Transverse colon (tissue), 4 donors: Measurements from ENCODE around the gene STXBP1. TPM values are rescaled to one million over a fixed set of nuclear protein-coding genes. Genes with fewer than 3 reads are reported as not detected.

Experiments used
- DNase-seq: peaks from one replicate; pipeline ENCODE4 v3.0.0-alpha.2; 2019
- H3K27ac ChIP-seq, 4 donors: fragments of 200-600 bp; sonication (generic); 2 replicates each; pipeline ENCODE4 v1.5.1; 2016 to 2018; ENCODE audit warnings: inconsistent platforms in 4 of 4
- H3K27me3 ChIP-seq: fragments of 200-600 bp; sonication (generic); 2 replicates; pipeline ENCODE4 v1.5.1; 2017; ENCODE audit warnings: inconsistent platforms
- H3K36me3 ChIP-seq, 4 donors: fragments of 200-600 bp; sonication (generic); 2 replicates each; pipeline ENCODE4 v1.5.1; 2017 to 2019; ENCODE audit warnings: inconsistent platforms in 4 of 4
- H3K4me1 ChIP-seq, 4 donors: fragments of 200-600 bp; sonication (generic); 2 replicates each; pipeline ENCODE4 v1.5.1; 2017 to 2020; ENCODE audit warnings: inconsistent platforms in 4 of 4
- H3K4me3 ChIP-seq, 4 donors: fragments of 200-600 bp; sonication (generic); 1 replicate in 1 of 4; 2 replicates in 3 of 4; pipeline versions ENCODE4 v1.5.1 to v1.6.1; 2017 to 2019; ENCODE audit warnings: inconsistent platforms in 4 of 4
- H3K9me3 ChIP-seq, 2 donors: fragments of 200-600 bp; sonication (generic); 2 replicates each; pipeline ENCODE4 v1.5.1; 2017 to 2019; ENCODE audit warnings: inconsistent platforms in 2 of 2
- CTCF ChIP-seq, 5 experiments: fragments of 200-600 bp in 3 of 5; fragments of 450-650 bp in 2 of 5; sonication (generic) in 3 of 5; IDR thresholded peaks; 1 replicate in 2 of 5; 2 replicates in 3 of 5; pipeline ENCODE4 v1.5.1; 2016 to 2017; ENCODE audit warnings: antibody characterized with exemption in 5 of 5, inconsistent platforms in 3 of 5, mild to moderate bottlenecking in 2 of 5, moderate library complexity in 1 of 5
- EP300 ChIP-seq: sonication (generic); formaldehyde crosslinking; IDR thresholded peaks from one replicate; pipeline ENCODE4 v1.6.1; 2017; ENCODE audit warnings: antibody characterized with exemption, low read depth
- POLR2A ChIP-seq: fragments of 450-650 bp; IDR thresholded peaks from one replicate; pipeline ENCODE4 v1.6.1; 2016; ENCODE audit warnings: antibody characterized with exemption, mild to moderate bottlenecking, moderate library complexity
- POLR2AphosphoS5 ChIP-seq, 3 donors: sonication (generic); formaldehyde crosslinking; IDR thresholded peaks; one replicate each; pipeline ENCODE4 v1.6.1; 2016; ENCODE audit warnings: antibody characterized with exemption in 3 of 3
- WGBS, 2 donors: methylation state at CpG; one replicate each; pipeline ENCODE4 v1.1.5; 2018; ENCODE audit warnings: low coverage in 1 of 2; 5-methylcytosine and 5-hydroxymethylcytosine counted together
- in situ Hi-C, 4 donors: fragments of 200-750 bp; cut with MboI; loops; one replicate each; pipeline versions ENCODE4 v1.15.0 to v1.15.1; 2017; ENCODE audit warnings: low sequenced_read_pairs in 3 of 4, low pct_ligation_motif_present in 1 of 4, low pct_unique_long_range_greater_than_20kb in 1 of 4
- intact Hi-C: fragments of 100-400 bp; cut with DNase I; formaldehyde crosslinking; loops from one replicate; pipeline ENCODE4 v1.15.1; 2023; ENCODE audit warnings: low total_unique reads
- total RNA-seq, 4 donors: library from RNA; depleted of rRNA; stranded (reverse); fragments of >200 nt; gene quantifications; one replicate each; pipeline ENCODE4 v1.1.0, GENCODE V29; 2016

STXBP1 gene
- total RNA-seq, 4 donors from 2014 or later = 7.9 to 193 (median 13.3) TPM

- no peaks in the 10 kb centered on the region for H3K9me3 ChIP-seq
- intact Hi-C loops = no loop called here
- H3K27ac ChIP-seq = peak overlapping the region; percentile 17 to 76 (median 63)
- in situ Hi-C loops = loop anchor here (5.0 to 25.0 kb wide), 6 partner anchors 77 to 323 kb away; partner anchors contain the start of genes ST6GALNAC4 (in 2 of the 4) and TOR2A (in 2 of the 4)
- TF ChIP-seq EP300 (no peak), POLR2AphosphoS5 (IDR thresholded peaks at IDR 0.05) (no peak), CTCF (IDR thresholded peaks at IDR 0.05) (no peak), POLR2A (no peak)
- DNase-seq = no peak
- peaks cover 0 to 29% (median 15%) of the 10 kb centered on the region in 4 donors for H3K4me1 ChIP-seq
- no peak overlapping the region for H3K4me3 ChIP-seq
- no peaks in the 10 kb centered on the region for H3K27me3 ChIP-seq
- no peaks in the 10 kb centered on the region for H3K36me3 ChIP-seq
- 23 to 35% methylated on average over 4 to 5 of the region's 5 CpGs for WGBS, 2 donors
Observed at GRCh38 chr9:127588740-127589506, 23.2 kb upstream of the STXBP1 start.

GRCh38 chr9:127589955-127590370 is 22.1 kb upstream of the STXBP1 start:
- intact Hi-C loops (loop anchor here (2.0 to 5.0 kb wide), 3 partner anchors 142 to 329 kb away; no protein-coding TSS in a partner anchor), in situ Hi-C loops (loop anchor here (5.0 to 25.0 kb wide), 8 partner anchors 78 to 335 kb away; partner anchors contain the start of genes TOR2A (in 4 of the 4) and ST6GALNAC4 (in 2 of the 4))
- TF ChIP-seq POLR2AphosphoS5 (IDR thresholded peaks at IDR 0.05) = no peak
- peak; percentile 88 to 97 (median 93) for TF ChIP-seq CTCF (IDR thresholded peaks at IDR 0.05)
- no peak for TF ChIP-seq POLR2A
- TF ChIP-seq EP300 = no peak
- Histone ChIP-seq H3K27me3 (no peaks in the 10 kb centered on the region), H3K9me3 (no peaks in the 10 kb centered on the region), H3K4me3 (no peak overlapping the region), H3K27ac (peak overlapping the region in 2 of 4 donors; percentile 60 to 66), H3K4me1 (peaks cover 0 to 29% (median 15%) of the 10 kb centered on the region in 4 donors), H3K36me3 (no peaks in the 10 kb centered on the region)
- peak; percentile 70 for DNase-seq
- WGBS, 2 donors = 8 to 10% methylated on average over 6 to 8 of the region's 8 CpGs

GRCh38 chr9:127595611-127596010 is 16.5 kb upstream of the STXBP1 start:
- H3K36me3 ChIP-seq = no peaks in the 10 kb centered on the region
- TF ChIP-seq CTCF (IDR thresholded peaks at IDR 0.05) (no peak), POLR2AphosphoS5 (IDR thresholded peaks at IDR 0.05) (no peak), POLR2A (no peak), EP300 (no peak)
- intact Hi-C loops (no loop called here), in situ Hi-C loops (loop anchor here (10.0 to 25.0 kb wide), 5 partner anchors 139 to 329 kb away; partner anchors contain the start of genes TOR2A (in 3 of the 4) and ST6GALNAC4 (in 2 of the 4))
- 0 to 70% methylated on average over 1 to 5 of the region's 5 CpGs for WGBS, 2 donors
- H3K4me1 ChIP-seq = no peaks in the 10 kb centered on the region
- H3K27ac ChIP-seq = no peak overlapping the region
- no peak overlapping the region for H3K4me3 ChIP-seq
- H3K27me3 ChIP-seq = no peaks in the 10 kb centered on the region
- no peaks in the 10 kb centered on the region for H3K9me3 ChIP-seq
- DNase-seq = no peak

- in situ Hi-C loops = loop anchor here (10.0 to 25.0 kb wide), 5 partner anchors 136 to 326 kb away; partner anchors contain the start of genes TOR2A (in 3 of the 4) and ST6GALNAC4 (in 2 of the 4)
- no peaks in the 10 kb centered on the region for H3K4me1 ChIP-seq
- intact Hi-C loops = no loop called here
Observed at GRCh38 chr9:127598839-127599549, 13.1 kb upstream of the STXBP1 start.

More at GRCh38 chr9:127598839-127599549, 13.1 kb upstream of the STXBP1 start:
- Histone ChIP-seq H3K36me3 (no peaks in the 10 kb centered on the region), H3K27ac (no peak overlapping the region), H3K27me3 (peaks cover 2% of the 10 kb centered on the region), H3K4me3 (no peak overlapping the region), H3K9me3 (no peaks in the 10 kb centered on the region)
- DNase-seq = no peak
- no peak for TF ChIP-seq CTCF (IDR thresholded peaks at IDR 0.05)
- TF ChIP-seq EP300 = no peak
- WGBS, 2 donors = 71 to 76% methylated on average over 9 to 13 of the region's 13 CpGs
